Panc1 (cell line): ENCODE results near the gene CCDC192. TPM values are rescaled to one million over a fixed set of nuclear protein-coding genes. Genes with fewer than 3 reads are reported as not detected.

ENCODE experiments used
- ATAC-seq: fragments of 200-7000 bp; cut with Tn5 transposase; 2 replicates; pipeline ENCODE4 v1.9.1; 2020; ENCODE audit warnings: mild to moderate bottlenecking, moderate library complexity
- BruUV-seq: library from RNA; stranded (reverse); fragments of 400-500 nt; replicated peaks from 2 replicates; lab custom pipeline; 2021; lab: Mats Ljungman, UMichigan
- CTCF ChIA-PET: fragments of 300-600 bp; sonication (Branson Sonifier 250); formaldehyde crosslinking; loops from one replicate; lab custom pipeline; 2022; ENCODE audit warnings: antibody characterized with exemption; lab: Charles Lee
- POLR2A ChIA-PET: fragments of 300-600 bp; sonication (Branson Sonifier 250); formaldehyde crosslinking; loops from one replicate; lab custom pipeline; 2022; ENCODE audit warnings: antibody characterized with exemption; lab: Charles Lee
- DNase-seq: peaks from one replicate; pipeline ENCODE4 v3.0.0-alpha.2; 2010; ENCODE audit warnings: low read depth, low spot score
- H3K27ac ChIP-seq: 2 replicates; pipeline ENCODE4 v1.5.1; 2011; ENCODE audit warnings: mild to moderate bottlenecking, low read length, inconsistent platforms
- H3K27me3 ChIP-seq: fragments of 200-500 bp; sonication (Bioruptor generic); 2 replicates; pipeline ENCODE4 v1.6.0; 2014; ENCODE audit warnings: low read length, inconsistent platforms; ENCODE audit not compliant: control insufficient read depth, insufficient read depth
- H3K36me3 ChIP-seq: fragments of 200-500 bp; sonication (Bioruptor generic); 2 replicates; pipeline ENCODE4 v1.5.1; 2014; ENCODE audit warnings: inconsistent platforms, mild to moderate bottlenecking, low read length, moderate library complexity; ENCODE audit not compliant: control insufficient read depth, insufficient read depth
- H3K4me1 ChIP-seq: 2 replicates; pipeline ENCODE4 v1.5.1; 2011; ENCODE audit warnings: inconsistent platforms, mild to moderate bottlenecking, low read length, moderate library complexity; ENCODE audit not compliant: control insufficient read depth, insufficient read depth
- H3K4me3 ChIP-seq, 2 experiments: 2 replicates each; pipeline ENCODE4 v1.5.1; 2011 to 2012; ENCODE audit warnings: low read depth in 2 of 2, low read length in 2 of 2, mild to moderate bottlenecking in 2 of 2, inconsistent platforms in 1 of 2, moderate library complexity in 1 of 2
- H3K9me3 ChIP-seq: fragments of 200-500 bp; sonication (Bioruptor generic); 2 replicates; pipeline ENCODE4 v1.5.1; 2014; ENCODE audit warnings: low read depth, mild to moderate bottlenecking, inconsistent platforms, low read length, moderate library complexity; ENCODE audit not compliant: control insufficient read depth, insufficient read depth
- CTCF ChIP-seq: fragments of 450-650 bp; IDR thresholded peaks from 2 replicates; pipeline ENCODE4 v1.5.1; 2017; ENCODE audit warnings: mild to moderate bottlenecking
- POLR2AphosphoS5 ChIP-seq: IDR thresholded peaks from 2 replicates; pipeline ENCODE4 v1.6.1; 2012; ENCODE audit warnings: mild to moderate bottlenecking, low read depth, low read length, moderate library complexity
- SIN3A ChIP-seq: IDR thresholded peaks from 2 replicates; pipeline ENCODE4 v1.6.1; 2012; ENCODE audit warnings: low read depth, mild to moderate bottlenecking, low read length, moderate library complexity, borderline replicate concordance; ENCODE audit not compliant: insufficient read depth
- TCF7L2 ChIP-seq: IDR thresholded peaks from 2 replicates; pipeline ENCODE4 v1.6.1; 2011; ENCODE audit warnings: mild to moderate bottlenecking, low read depth, low read length, inconsistent platforms
- in situ Hi-C: cut with HindIII; loops from 2 replicates; pipeline ENCODE4 v1.10.0; 2016; ENCODE audit warnings: low sequenced_read_pairs, low pct_unique_long_range_greater_than_20kb
- intact Hi-C: fragments of 100-400 bp; cut with micrococcal nuclease; formaldehyde crosslinking; loops from one replicate; pipeline ENCODE4 v1.10.0; 2022; ENCODE audit not compliant: unreplicated experiment
- total RNA-seq: library from RNA; stranded (reverse); gene quantifications from one replicate; pipeline ENCODE4 v1.2.1, GENCODE V29; 2021; ENCODE audit not compliant: unreplicated experiment
- TF ChIP-seq, protein P1 (sequence below), 2 experiments: IDR thresholded peaks; 2 replicates each; pipeline ENCODE4 v1.6.1; 2011 to 2012; ENCODE audit warnings: low read depth in 2 of 2, control low read depth in 1 of 2, low read length in 1 of 2, mild to moderate bottlenecking in 1 of 2, moderate library complexity in 1 of 2; ENCODE audit not compliant: insufficient read depth in 1 of 2

The CCDC192 gene
- total RNA-seq, 1 experiment from 2014 or later = not detected

DNA sequence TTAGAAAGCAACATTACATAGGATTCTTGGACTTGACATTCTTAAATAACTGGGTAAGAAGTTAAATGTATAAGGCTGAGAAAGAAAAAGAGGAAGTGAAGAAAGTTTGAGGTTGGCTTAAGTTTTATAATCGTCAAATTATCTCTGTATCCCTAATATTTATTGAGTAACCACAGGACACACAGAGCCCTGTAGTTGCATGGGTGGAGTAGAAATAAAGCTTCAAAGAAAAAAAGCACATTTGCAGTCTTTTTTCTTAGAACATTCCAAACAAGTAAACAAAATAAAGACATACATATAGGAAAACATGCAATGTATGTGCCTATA lies 137.0 kb downstream of the CCDC192 start:
- ATAC-seq (no peak), DNase-seq (no peak)
- no peak for TF ChIP-seq CTCF
- TF ChIP-seq, protein P1, sequence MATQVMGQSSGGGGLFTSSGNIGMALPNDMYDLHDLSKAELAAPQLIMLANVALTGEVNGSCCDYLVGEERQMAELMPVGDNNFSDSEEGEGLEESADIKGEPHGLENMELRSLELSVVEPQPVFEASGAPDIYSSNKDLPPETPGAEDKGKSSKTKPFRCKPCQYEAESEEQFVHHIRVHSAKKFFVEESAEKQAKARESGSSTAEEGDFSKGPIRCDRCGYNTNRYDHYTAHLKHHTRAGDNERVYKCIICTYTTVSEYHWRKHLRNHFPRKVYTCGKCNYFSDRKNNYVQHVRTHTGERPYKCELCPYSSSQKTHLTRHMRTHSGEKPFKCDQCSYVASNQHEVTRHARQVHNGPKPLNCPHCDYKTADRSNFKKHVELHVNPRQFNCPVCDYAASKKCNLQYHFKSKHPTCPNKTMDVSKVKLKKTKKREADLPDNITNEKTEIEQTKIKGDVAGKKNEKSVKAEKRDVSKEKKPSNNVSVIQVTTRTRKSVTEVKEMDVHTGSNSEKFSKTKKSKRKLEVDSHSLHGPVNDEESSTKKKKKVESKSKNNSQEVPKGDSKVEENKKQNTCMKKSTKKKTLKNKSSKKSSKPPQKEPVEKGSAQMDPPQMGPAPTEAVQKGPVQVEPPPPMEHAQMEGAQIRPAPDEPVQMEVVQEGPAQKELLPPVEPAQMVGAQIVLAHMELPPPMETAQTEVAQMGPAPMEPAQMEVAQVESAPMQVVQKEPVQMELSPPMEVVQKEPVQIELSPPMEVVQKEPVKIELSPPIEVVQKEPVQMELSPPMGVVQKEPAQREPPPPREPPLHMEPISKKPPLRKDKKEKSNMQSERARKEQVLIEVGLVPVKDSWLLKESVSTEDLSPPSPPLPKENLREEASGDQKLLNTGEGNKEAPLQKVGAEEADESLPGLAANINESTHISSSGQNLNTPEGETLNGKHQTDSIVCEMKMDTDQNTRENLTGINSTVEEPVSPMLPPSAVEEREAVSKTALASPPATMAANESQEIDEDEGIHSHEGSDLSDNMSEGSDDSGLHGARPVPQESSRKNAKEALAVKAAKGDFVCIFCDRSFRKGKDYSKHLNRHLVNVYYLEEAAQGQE (IDR thresholded peaks at IDR 0.05; ENCODE audit: insufficient read depth in 1 of 2, low read depth in 2 of 2, low read length in 1 of 2) = no peak
- no peak for TF ChIP-seq POLR2AphosphoS5
- TF ChIP-seq TCF7L2 = no peak
- no peak for TF ChIP-seq SIN3A
- in situ Hi-C loops = no loop called here
- ChIA-PET CTCF (no interaction called here), POLR2A (no interaction called here)
- H3K4me1 ChIP-seq = no peaks in the 10 kb centered on the region
- intact Hi-C loops = no loop called here
- no peak overlapping the region for H3K27ac ChIP-seq
- BruUV-seq = no TSS peak
- no peaks in the 10 kb centered on the region for H3K9me3 ChIP-seq
- no peak overlapping the region for H3K4me3 ChIP-seq
- H3K27me3 ChIP-seq = no peaks in the 10 kb centered on the region
- H3K36me3 ChIP-seq = no peaks in the 10 kb centered on the region

- in situ Hi-C loops (no loop called here), intact Hi-C loops (no loop called here)
- no peak for TF ChIP-seq POLR2AphosphoS5
- TF ChIP-seq TCF7L2 = no peak
- TF ChIP-seq, protein P1 (IDR thresholded peaks at IDR 0.05; ENCODE audit: insufficient read depth in 1 of 2, low read depth in 2 of 2, low read length in 1 of 2) = no peak
- no peak for TF ChIP-seq SIN3A
- no peak for TF ChIP-seq CTCF
- CTCF ChIA-PET = no interaction called here
- POLR2A ChIA-PET = no interaction called here
- BruUV-seq = no TSS peak
- no peak for DNase-seq
- Histone ChIP-seq H3K4me1 (no peaks in the 10 kb centered on the region), H3K27ac (no peak overlapping the region), H3K36me3 (no peaks in the 10 kb centered on the region), H3K9me3 (no peaks in the 10 kb centered on the region), H3K4me3 (no peak overlapping the region), H3K27me3 (no peaks in the 10 kb centered on the region)
- no peak for ATAC-seq
Observed at GRCh38 chr5:127840809-127841208, 137.6 kb downstream of the CCDC192 start.
